ENCODE results near the gene SPDYE18.
"Not testable (repeated sequence)": the region's sequence is repeated elsewhere in the genome, so short reads cannot be mapped to it uniquely, and the experiment has no call there.

The SPDYE18 gene, protein sequence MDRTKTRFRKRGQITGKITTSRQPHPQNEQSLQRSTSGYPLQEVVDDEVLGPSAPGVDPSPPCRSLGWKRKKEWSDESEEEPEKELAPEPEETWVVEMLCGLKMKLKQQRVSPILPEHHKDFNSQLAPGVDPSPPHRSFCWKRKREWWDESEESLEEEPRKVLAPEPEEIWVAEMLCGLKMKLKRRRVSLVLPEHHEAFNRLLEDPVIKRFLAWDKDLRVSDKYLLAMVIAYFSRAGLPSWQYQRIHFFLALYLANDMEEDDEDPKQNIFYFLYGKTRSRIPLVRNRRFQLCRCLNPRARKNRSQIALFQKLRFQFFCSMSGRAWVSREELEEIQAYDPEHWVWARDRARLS

GRCh38 chr7:77062557-77062956, at the start of gene SPDYE18:
TSS of gene SPDYE18 (minus strand) at chr7:77062558. CDS start at chr7:77060512, 2,046 bp downstream.
- not testable (repeated sequence) for DNase-seq

DNA sequence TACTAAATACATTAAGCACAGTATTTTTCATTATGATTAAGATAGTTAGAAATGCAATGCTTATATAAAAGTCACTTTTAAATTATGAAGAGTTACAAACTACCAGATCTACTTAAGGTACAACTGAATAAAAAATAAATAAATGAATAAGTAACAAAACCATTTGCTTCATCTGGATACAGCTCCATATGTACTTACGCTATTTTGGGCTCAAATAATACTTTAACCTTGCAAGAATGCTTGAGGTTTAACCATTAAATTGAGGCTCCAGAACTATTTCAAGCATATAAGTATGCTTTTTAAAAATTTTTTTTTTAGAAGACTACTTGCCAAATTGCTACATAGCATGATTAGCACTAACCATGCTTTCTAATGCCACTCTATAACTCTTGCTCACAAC, 46.0 kb upstream of the SPDYE18 start:
- not testable (repeated sequence) for DNase-seq

GRCh38 chr7:77107659-77108058, 45.3 kb upstream of the SPDYE18 start:
- not testable (repeated sequence) for DNase-seq

DNA sequence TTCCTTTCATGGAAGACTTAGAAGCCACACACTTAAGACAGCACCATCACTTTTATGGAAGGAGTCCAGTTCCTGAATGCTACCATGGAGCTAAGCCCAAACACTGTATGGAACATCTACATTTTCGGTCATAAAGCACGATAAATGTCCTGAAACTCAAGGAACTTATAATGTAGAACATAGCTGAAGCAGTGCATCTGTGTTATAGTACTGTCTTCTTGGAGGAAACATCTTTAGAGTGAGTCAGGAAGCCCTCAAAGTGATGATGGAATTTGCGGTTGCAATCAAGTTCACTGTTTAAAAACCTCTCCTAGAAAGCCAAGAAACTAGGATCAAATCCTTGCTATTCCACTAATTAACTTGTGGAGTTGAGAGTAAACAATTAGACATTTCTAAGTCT, 43.5 kb upstream of the SPDYE18 start:
- not testable (repeated sequence) for DNase-seq

DNA sequence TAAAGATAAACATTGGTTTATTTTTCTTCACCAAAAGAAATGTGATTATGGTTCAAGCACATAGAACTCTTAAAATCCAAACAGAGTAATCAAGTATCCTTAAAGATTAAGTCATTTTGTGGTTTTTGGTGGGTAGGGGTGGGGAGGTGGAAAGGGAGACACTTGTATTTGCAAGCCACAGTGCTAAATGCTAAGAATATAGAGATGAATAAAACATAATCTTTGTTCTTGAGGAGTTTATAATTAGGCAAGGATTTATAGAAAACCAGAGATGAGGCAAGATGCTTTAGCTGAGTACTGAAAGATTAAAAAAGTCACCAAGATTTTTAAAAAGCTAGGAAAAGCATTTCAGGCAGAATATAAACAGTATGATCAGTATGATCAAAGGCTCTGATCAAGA, 40.3 kb upstream of the SPDYE18 start:
- not testable (repeated sequence) for DNase-seq

GRCh38 chr7:77101187-77101586, 38.8 kb upstream of the SPDYE18 start:
- DNase-seq: not testable (repeated sequence)

- DNase-seq: not testable (repeated sequence)
Observed at GRCh38 chr7:77100501-77100900, 38.1 kb upstream of the SPDYE18 start.

GRCh38 chr7:77092301-77092700, 29.9 kb upstream of the SPDYE18 start:
- not testable (repeated sequence) for DNase-seq

- not testable (repeated sequence) for DNase-seq
Observed at GRCh38 chr7:77082192-77082591, 19.8 kb upstream of the SPDYE18 start.

DNA sequence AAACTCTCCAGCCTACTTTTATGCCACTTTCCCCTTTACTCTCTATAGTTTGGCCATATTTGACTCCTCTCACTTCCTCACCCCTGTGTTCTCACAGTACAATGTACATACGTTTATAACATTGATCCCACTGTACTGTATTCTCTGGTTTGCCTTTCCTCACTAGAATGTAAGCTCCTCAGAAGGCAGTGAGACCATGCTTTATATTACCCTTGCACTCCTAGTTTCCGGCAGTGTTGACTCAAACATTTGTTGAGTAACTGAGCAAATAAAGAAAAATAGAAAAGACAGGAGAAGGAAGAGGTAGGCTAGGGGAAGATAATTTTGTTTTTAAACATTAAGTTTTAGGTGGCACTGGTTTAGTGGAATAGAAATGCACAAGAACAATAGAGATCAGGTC, 17.9 kb upstream of the SPDYE18 start:
- DNase-seq: not testable (repeated sequence)

- not testable (repeated sequence) for DNase-seq
Observed at GRCh38 chr7:77079624-77080023, 17.3 kb upstream of the SPDYE18 start.

GRCh38 chr7:77079112-77079511, 16.8 kb upstream of the SPDYE18 start:
- not testable (repeated sequence) for DNase-seq

DNA sequence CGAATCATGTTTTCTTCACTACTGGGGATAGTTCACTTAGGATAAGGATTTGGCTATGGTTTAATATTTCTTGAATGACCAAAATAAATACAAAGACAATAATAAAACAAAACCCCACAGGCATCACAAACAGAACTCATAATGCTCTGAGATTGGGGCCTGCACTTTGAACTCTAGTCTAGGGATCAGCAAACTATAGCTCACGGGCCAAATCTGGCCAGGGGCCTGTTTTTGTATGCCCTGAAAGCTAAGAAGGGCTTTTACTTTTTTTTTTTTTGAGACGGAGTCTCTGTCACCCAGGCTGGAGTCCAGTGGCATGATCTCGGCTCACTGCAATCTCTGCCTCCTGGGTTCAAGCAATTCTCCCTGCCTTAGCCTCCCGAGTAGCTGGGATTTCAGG, 14.7 kb upstream of the SPDYE18 start:
- not testable (repeated sequence) for DNase-seq

DNA sequence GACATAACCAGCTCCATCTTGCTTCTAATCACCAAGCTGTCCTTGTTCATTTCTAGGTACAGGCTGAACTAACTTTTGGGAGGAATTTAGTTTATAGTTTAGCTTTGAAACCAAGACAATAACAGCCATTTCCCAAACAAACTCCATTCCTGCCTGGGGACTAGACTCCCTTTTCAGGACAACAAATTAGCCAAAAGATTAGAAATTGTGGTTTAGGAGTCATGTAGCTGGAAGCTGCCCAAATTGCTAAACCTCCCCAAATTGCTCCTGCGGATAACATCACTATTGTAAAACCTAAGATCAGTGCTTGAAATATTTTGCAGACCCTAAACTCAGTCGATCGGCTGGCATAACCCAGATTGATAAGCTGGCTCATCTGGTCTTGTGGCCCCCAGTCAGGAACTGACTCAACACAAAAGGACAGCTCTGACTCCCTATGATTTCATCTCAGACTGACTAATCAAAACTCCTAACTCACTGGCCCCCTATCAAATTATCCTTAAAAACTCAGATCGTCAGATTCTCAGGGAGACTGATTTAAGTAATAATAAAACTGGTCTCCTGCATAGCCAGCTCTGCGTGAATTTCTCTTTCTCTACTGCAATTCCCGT, 12.5 kb upstream of the SPDYE18 start:
- not testable (repeated sequence) for DNase-seq

DNA sequence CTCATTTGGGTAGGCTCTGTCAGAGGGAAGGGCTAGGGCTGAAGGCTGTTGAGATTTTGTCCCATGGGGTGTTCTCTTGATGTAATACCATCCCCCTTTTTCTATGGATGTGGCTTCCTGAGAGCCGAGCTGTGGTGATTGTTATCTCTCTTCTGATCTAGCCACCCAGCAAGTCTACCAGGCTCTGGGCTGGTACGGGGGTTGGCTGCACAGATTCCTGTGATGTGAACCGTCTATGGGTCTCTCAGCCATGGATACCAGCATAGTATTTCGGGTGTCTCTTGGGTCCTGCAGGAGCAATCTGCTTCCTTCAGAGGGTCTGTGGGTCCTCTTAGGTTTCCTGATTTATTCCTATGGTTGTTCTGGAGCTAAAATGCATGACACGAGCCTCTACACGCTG, 8.8 kb upstream of the SPDYE18 start:
- not testable (repeated sequence) for DNase-seq

GRCh38 chr7:77065869-77066268, 3.5 kb upstream of the SPDYE18 start:
- not testable (repeated sequence) for DNase-seq

DNA sequence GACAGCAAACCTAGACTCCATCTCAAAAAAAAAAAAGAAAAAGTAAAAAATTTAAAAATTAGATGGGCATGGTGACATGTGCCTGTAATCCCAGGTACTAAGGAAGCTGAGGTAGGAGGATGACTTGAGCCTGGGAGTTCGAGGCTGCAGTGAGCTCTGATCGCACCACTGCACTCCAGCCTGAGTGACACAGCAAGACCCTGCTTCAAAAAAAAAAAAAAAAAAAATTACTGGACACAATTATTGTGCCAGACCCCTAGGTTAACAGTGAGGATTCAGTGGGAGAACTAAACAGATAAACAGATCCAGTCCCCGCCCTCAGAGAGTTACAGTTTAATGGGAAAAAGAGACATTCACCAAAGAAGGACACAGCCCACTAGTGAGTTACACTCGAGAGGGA, 1.4 kb upstream of the SPDYE18 start:
- not testable (repeated sequence) for DNase-seq

DNA sequence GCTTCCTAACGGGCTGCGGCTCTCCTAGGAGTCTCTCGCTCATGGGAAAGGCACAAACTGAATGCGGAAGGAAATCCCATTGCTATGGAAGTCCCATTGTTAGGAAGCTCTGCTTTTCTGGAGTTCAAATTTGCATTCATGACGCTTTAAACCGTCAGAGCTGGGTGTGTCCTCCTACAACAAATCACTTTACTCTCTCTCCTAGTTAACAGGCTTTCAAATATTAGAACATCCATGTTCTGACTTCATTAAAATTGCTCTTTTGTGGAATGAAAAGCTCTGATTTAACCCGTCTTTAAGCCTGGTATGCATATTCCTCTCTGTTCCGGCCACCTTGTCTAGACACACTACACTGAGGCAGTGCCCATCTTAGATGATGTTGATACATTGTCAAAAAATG, 30.1 kb downstream of the SPDYE18 start, which contains the start of gene SPDYE17:
SPDYE17 (minus strand) TSS at position 101 of the 400 bp plus-strand sequence. CDS start 1,791 bp downstream, outside the sequence.
- DNase-seq: not testable (repeated sequence)

GRCh38 chr7:77026349-77026748, 36.0 kb downstream of the SPDYE18 start:
- DNase-seq: not testable (repeated sequence)

GRCh38 chr7:77010074-77010680, 52.2 kb downstream of the SPDYE18 start:
- not testable (repeated sequence) for DNase-seq

DNA sequence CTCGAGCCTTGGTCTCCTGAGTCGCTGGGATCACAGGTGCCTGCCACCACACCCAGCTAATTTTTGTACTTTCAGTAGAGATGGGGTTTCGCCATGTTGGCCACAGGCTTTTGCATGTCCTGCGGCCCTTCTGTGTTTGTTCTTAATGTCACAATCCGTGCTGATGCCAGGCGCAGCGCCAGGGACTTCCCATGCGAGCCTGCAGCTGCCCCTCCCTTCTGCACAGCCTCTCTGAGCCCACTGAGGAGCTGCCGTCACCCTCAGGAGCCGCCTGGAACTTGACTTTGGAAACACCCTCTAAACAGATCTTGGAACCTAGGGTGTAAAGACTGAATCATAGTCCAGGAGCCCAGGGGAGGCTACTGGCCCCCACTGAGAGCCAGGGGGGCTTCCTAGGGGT, 54.4 kb downstream of the SPDYE18 start:
- DNase-seq: not testable (repeated sequence)

DNA sequence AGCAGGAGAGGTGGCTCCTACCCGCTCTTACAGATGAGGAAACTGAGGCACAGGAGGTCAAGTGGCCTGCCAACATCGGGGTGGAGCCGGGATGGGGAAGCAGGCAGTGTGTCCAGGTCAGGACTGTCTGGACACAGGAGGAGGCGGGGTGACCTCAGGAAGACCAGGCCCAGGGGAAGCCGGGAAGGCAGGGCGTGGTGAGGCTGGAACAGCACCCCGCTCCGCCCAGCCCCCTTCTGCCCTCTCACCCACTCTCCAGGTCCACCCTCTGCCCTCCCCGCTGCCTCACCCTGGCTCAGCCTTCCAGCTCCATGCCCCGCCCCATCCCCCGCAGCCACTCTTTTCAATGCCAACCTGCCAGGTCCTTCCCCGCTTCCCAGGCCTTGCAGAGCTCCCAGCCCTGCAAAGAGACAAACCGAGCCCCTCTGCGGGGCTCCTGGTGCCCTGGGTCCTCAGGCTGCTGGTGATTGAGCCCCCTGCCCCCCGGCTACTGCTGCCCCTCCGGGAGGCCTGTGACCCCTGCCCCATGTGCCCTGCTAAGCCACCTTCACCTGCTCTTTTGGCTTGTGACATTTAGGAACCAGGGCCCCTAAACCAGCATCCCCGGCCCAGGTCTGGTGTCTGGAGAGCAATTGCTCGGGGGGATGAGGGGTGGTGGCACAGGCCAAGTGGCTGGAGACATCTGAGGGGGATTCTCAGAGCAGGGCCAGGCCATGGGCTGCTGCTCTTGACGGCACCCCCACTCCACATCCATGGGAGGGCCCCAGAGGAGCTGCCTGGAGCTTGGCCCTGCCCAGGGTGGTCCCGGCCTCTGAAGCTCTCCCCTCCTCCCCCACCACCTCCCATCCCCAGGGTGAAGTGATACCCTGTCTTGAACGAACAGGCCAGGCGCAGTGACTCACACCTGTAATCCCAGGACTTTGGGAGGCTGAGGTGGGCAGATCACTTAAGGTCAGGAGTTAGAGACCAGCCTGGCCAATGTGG, 55.9 kb downstream of the SPDYE18 start:
- DNase-seq: not testable (repeated sequence)

All from stimulated activated naive CD4-positive, alpha-beta T cell treated with Interleukin-2 at 50 U/mL for 16 hours (primary cell).